ENCODE results near the gene KIF24.
A peak's percentile ranks its signal among the peaks of the same experiment; 100 is the strongest.

KIF24 gene

GRCh38 chr9:34291423-34291822, 37.6 kb downstream of the KIF24 start:
- ChIA-PET CTCF (interaction anchor here (0.6 to 1.1 kb wide), 5 partner anchors 9 to 636 kb away, joined by 3 to 10 read pairs (median 4); no protein-coding TSS in a partner anchor), POLR2A (no interaction called here)
- Histone ChIP-seq H3K27ac (ENCODE audit: extremely low read depth, low read depth, low read length) (no peak overlapping the region), H3K36me3 (ENCODE audit: control insufficient read depth in 2 of 2, insufficient read depth in 1 of 2, low read length in 2 of 2) (peaks cover 0 to 9% of the 10 kb centered on the region in 2 experiments; a peak in 1 of 3 replicates), H3K4me3 (ENCODE audit: low read depth, low read length) (no peak overlapping the region), H3K4me1 (ENCODE audit: control insufficient read depth, insufficient read depth, low read length) (no peaks in the 10 kb centered on the region), H3K9me3 (ENCODE audit: control insufficient read depth, insufficient read depth, low read depth, low read length) (no peaks in the 10 kb centered on the region)
- no peak for TF ChIP-seq FEZF1 (tag by site-specific recombination; IDR thresholded peaks at IDR 0.05)
- no peak for TF ChIP-seq ZNF571 (tag by site-specific recombination; IDR thresholded peaks at IDR 0.05)
- peak; percentile 21; the same call in 1 of the 2 replicates for TF ChIP-seq EGR2 (tag by site-specific recombination; IDR thresholded peaks at IDR 0.05; ENCODE audit: low read depth)
- no peak for TF ChIP-seq ZNF157 (tag by site-specific recombination; IDR thresholded peaks at IDR 0.05)

GRCh38 chr9:34291023-34291422, 38.0 kb downstream of the KIF24 start:
- H3K9me3 ChIP-seq (ENCODE audit: control insufficient read depth, insufficient read depth, low read depth, low read length), result no peaks in the 10 kb centered on the region
- no peaks in the 10 kb centered on the region for H3K4me1 ChIP-seq (ENCODE audit: control insufficient read depth, insufficient read depth, low read length)
- H3K4me3 ChIP-seq (ENCODE audit: low read depth, low read length), result no peak overlapping the region
- CTCF ChIA-PET, result interaction anchor here (1.1 kb wide), 1 partner anchor 287 kb away, joined by 4 read pairs; no protein-coding TSS in a partner anchor
- no peak overlapping the region for H3K27ac ChIP-seq (ENCODE audit: extremely low read depth, low read depth, low read length)
- no peak for TF ChIP-seq GLI2 (tag by site-specific recombination; IDR thresholded peaks at IDR 0.05; ENCODE audit: borderline replicate concordance, low read depth)
- no peak for TF ChIP-seq KLF8 (tag by site-specific recombination; IDR thresholded peaks at IDR 0.05)
- TF ChIP-seq, protein P1, sequence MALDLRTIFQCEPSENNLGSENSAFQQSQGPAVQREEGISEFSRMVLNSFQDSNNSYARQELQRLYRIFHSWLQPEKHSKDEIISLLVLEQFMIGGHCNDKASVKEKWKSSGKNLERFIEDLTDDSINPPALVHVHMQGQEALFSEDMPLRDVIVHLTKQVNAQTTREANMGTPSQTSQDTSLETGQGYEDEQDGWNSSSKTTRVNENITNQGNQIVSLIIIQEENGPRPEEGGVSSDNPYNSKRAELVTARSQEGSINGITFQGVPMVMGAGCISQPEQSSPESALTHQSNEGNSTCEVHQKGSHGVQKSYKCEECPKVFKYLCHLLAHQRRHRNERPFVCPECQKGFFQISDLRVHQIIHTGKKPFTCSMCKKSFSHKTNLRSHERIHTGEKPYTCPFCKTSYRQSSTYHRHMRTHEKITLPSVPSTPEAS (tag by site-specific recombination; IDR thresholded peaks at IDR 0.05), result no peak
- no peak for TF ChIP-seq ZNF514 (tag by site-specific recombination; IDR thresholded peaks at IDR 0.05)
- no peak for TF ChIP-seq ZNF747 (tag by site-specific recombination; IDR thresholded peaks at IDR 0.05)
- TF ChIP-seq, protein P2, sequence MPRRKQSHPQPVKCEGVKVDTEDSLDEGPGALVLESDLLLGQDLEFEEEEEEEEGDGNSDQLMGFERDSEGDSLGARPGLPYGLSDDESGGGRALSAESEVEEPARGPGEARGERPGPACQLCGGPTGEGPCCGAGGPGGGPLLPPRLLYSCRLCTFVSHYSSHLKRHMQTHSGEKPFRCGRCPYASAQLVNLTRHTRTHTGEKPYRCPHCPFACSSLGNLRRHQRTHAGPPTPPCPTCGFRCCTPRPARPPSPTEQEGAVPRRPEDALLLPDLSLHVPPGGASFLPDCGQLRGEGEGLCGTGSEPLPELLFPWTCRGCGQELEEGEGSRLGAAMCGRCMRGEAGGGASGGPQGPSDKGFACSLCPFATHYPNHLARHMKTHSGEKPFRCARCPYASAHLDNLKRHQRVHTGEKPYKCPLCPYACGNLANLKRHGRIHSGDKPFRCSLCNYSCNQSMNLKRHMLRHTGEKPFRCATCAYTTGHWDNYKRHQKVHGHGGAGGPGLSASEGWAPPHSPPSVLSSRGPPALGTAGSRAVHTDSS (tag by site-specific recombination; IDR thresholded peaks at IDR 0.05), result no peak
- no peak for TF ChIP-seq GLIS1 (tag by site-specific recombination; IDR thresholded peaks at IDR 0.05)
- no peak for TF ChIP-seq ZNF571 (tag by site-specific recombination; IDR thresholded peaks at IDR 0.05)
- no peak for TF ChIP-seq ZNF174 (tag by site-specific recombination; IDR thresholded peaks at IDR 0.05)
- no peak for TF ChIP-seq ZNF302 (tag by site-specific recombination; IDR thresholded peaks at IDR 0.05; ENCODE audit: low read depth)
- no peak for TF ChIP-seq ZNF529 (tag by site-specific recombination; IDR thresholded peaks at IDR 0.05; ENCODE audit: insufficient replicate concordance)
- TF ChIP-seq ZBTB21 (tag by site-specific recombination; IDR thresholded peaks at IDR 0.05), result no peak
- no peak for TF ChIP-seq ZBTB17 (tag by site-specific recombination; IDR thresholded peaks at IDR 0.05)
- no peak for TF ChIP-seq ZNF521 (tag by site-specific recombination; IDR thresholded peaks at IDR 0.05)
- TF ChIP-seq PBX3 (CRISPR knock-in tag; IDR thresholded peaks at IDR 0.05), result no peak
- no peak for TF ChIP-seq YY1 (tag by site-specific recombination; IDR thresholded peaks at IDR 0.05)
- no peak for TF ChIP-seq YY2 (tag by site-specific recombination; IDR thresholded peaks at IDR 0.05)
- TF ChIP-seq ZNF48 (tag by site-specific recombination; IDR thresholded peaks at IDR 0.05), result no peak
- TF ChIP-seq ZNF223 (tag by site-specific recombination; IDR thresholded peaks at IDR 0.05), result no peak
- no peak for TF ChIP-seq ZNF362 (tag by site-specific recombination; IDR thresholded peaks at IDR 0.05)
- peaks cover 0 to 12% of the 10 kb centered on the region in 2 experiments; a peak in 1 of 3 replicates for H3K36me3 ChIP-seq (ENCODE audit: control insufficient read depth in 2 of 2, insufficient read depth in 1 of 2, low read length in 2 of 2)
- POLR2A ChIA-PET, result no interaction called here
